Neural progenitor cell (in vitro differentiated cells): ENCODE data around the gene RARRES2.

Experiments
- CTCF ChIP-seq: fragments of 200-600 bp; sonication (generic); IDR thresholded peaks from 2 replicates; pipeline ENCODE4 v1.5.1; 2017; ENCODE audit warnings: antibody characterized with exemption, mild to moderate bottlenecking
- EZH2 ChIP-seq: fragments of 200-600 bp; sonication (generic); IDR thresholded peaks from 2 replicates; pipeline ENCODE4 v1.6.1; 2017; ENCODE audit warnings: antibody characterized with exemption, mild to moderate bottlenecking, moderate library complexity
- EZH2phosphoT487 ChIP-seq: fragments of 200-600 bp; sonication (generic); IDR thresholded peaks from 2 replicates; pipeline ENCODE4 v1.6.1; 2017; ENCODE audit warnings: antibody characterized with exemption

GRCh38 chr7:150334108-150334507 is 7.3 kb downstream of the RARRES2 start:
- TF ChIP-seq CTCF = no peak
- no peak for TF ChIP-seq EZH2
- no peak for TF ChIP-seq EZH2phosphoT487
